Type B pancreatic cell (in vitro differentiated cells): Measurements from ENCODE around the gene DPM3. TPM values are rescaled to one million over a fixed set of nuclear protein-coding genes. Genes with fewer than 3 reads are reported as not detected.

Experiments
- DNase-seq: peaks from one replicate; pipeline ENCODE4 v3.0.0; 2021; ENCODE audit warnings: mixed read lengths; ENCODE audit not compliant: unreplicated experiment; ENCODE audit errors: extremely low spot score
- H3K27ac Mint-ChIP-seq: 2 replicates; pipeline ENCODE4 v1.8.0; 2021; ENCODE audit warnings: mild to moderate bottlenecking, mixed read lengths
- H3K27me3 Mint-ChIP-seq: 2 replicates; pipeline ENCODE4 v1.8.0; 2021; ENCODE audit warnings: mixed read lengths
- H3K36me3 Mint-ChIP-seq: 2 replicates; pipeline ENCODE4 v1.8.0; 2021; ENCODE audit warnings: mixed read lengths
- H3K4me1 Mint-ChIP-seq: one replicate; pipeline ENCODE4 v1.8.0; 2021; ENCODE audit warnings: mixed read lengths; ENCODE audit not compliant: unreplicated experiment
- H3K4me3 Mint-ChIP-seq: 2 replicates; pipeline ENCODE4 v1.8.0; 2021; ENCODE audit warnings: mild to moderate bottlenecking, mixed read lengths
- H3K9me3 Mint-ChIP-seq: 2 replicates; pipeline ENCODE4 v1.8.0; 2021; ENCODE audit warnings: mixed read lengths
- CTCF ChIP-seq: fragments of 200-600 bp; sonication (generic); conservative IDR thresholded peaks from 2 replicates; pipeline ENCODE4 v1.5.0; 2021; ENCODE audit warnings: antibody characterized with exemption, mild to moderate bottlenecking
- total RNA-seq: library from RNA; stranded (reverse); gene quantifications from 2 replicates; pipeline ENCODE4 v1.2.1, GENCODE V29; 2021; ENCODE audit warnings: low replicate concordance

The DPM3 gene
- total RNA-seq, 1 donor from 2014 or later = 75.3 TPM

- Mint-ChIP-seq H3K27ac (peak overlapping the region; percentile 44), H3K36me3 (peaks cover 5% of the 10 kb centered on the region), H3K4me3 (no peak overlapping the region), H3K4me1 (peaks cover 16% of the 10 kb centered on the region), H3K27me3 (peaks cover 3% of the 10 kb centered on the region), H3K9me3 (no peaks in the 10 kb centered on the region)
- no peak for TF ChIP-seq CTCF
- DNase-seq = no peak
Measured at GRCh38 chr1:155177192-155177917, 37.0 kb upstream of the DPM3 start.

GRCh38 chr1:155176544-155177071 is 36.3 kb upstream of the DPM3 start:
- DNase-seq = no peak
- TF ChIP-seq CTCF = peak; percentile 95
- Mint-ChIP-seq H3K9me3 (no peaks in the 10 kb centered on the region), H3K4me3 (peak overlapping the region; percentile 71), H3K27me3 (peaks cover 3% of the 10 kb centered on the region), H3K36me3 (peaks cover 5% of the 10 kb centered on the region), H3K4me1 (peaks cover 23% of the 10 kb centered on the region), H3K27ac (peak overlapping the region; percentile 44)

GRCh38 chr1:155175927-155176371 is 35.6 kb upstream of the DPM3 start:
- Mint-ChIP-seq H3K9me3 (no peaks in the 10 kb centered on the region), H3K36me3 (peaks cover 5% of the 10 kb centered on the region), H3K27ac (peak overlapping the region; percentile 44), H3K27me3 (peaks cover 3% of the 10 kb centered on the region), H3K4me3 (peak overlapping the region; percentile 71), H3K4me1 (peaks cover 23% of the 10 kb centered on the region)
- no peak for DNase-seq
- TF ChIP-seq CTCF = no peak

- Mint-ChIP-seq H3K27me3 (peaks cover 3% of the 10 kb centered on the region), H3K9me3 (no peaks in the 10 kb centered on the region), H3K27ac (no peak overlapping the region), H3K4me1 (peaks cover 23% of the 10 kb centered on the region), H3K36me3 (peaks cover 5% of the 10 kb centered on the region), H3K4me3 (peak overlapping the region; percentile 100)
- DNase-seq = no peak
- TF ChIP-seq CTCF = no peak
Measured at GRCh38 chr1:155175281-155175926, 35.1 kb upstream of the DPM3 start.

GRCh38 chr1:155174324-155175280 is 34.3 kb upstream of the DPM3 start:
- peak; percentile 71 for DNase-seq
- Mint-ChIP-seq H3K36me3 (peaks cover 6% of the 10 kb centered on the region), H3K9me3 (no peaks in the 10 kb centered on the region), H3K4me3 (peak overlapping the region; percentile 100), H3K27me3 (peaks cover 3% of the 10 kb centered on the region), H3K4me1 (peaks cover 23% of the 10 kb centered on the region), H3K27ac (peak overlapping the region; percentile 36)
- TF ChIP-seq CTCF = no peak
